Lower lobe of right lung (tissue), 2 donors: ENCODE measurements around the gene CPHXL2. TPM values are rescaled to one million over a fixed set of nuclear protein-coding genes. Genes with fewer than 3 reads are reported as not detected.

Source experiments
- ATAC-seq, 2 donors: fragments of 200-7000 bp; cut with Tn5 transposase; one replicate each; pipeline ENCODE4 v1.9.1; 2020 to 2022; ENCODE audit warnings: mild to moderate bottlenecking in 2 of 2, moderate library complexity in 2 of 2
- DNase-seq: peaks from one replicate; pipeline ENCODE4 v3.0.0-alpha.2; 2020
- H3K27ac ChIP-seq: fragments of 200-600 bp; one replicate; pipeline ENCODE4 v1.8.0; 2022
- H3K27me3 ChIP-seq: fragments of 200-600 bp; one replicate; pipeline ENCODE4 v1.8.0; 2022; ENCODE audit warnings: low read depth
- H3K36me3 ChIP-seq: fragments of 200-600 bp; one replicate; pipeline ENCODE4 v1.8.0; 2022; ENCODE audit warnings: mild to moderate bottlenecking
- H3K4me1 ChIP-seq: fragments of 200-600 bp; one replicate; pipeline ENCODE4 v1.8.0; 2022
- H3K4me3 ChIP-seq: fragments of 200-600 bp; one replicate; pipeline ENCODE4 v1.8.0; 2022; ENCODE audit warnings: mild to moderate bottlenecking
- H3K9me3 ChIP-seq: fragments of 200-600 bp; one replicate; pipeline ENCODE4 v1.8.0; 2022
- CTCF ChIP-seq: fragments of 200-600 bp; IDR thresholded peaks from one replicate; pipeline ENCODE4 v1.8.0; 2022; ENCODE audit warnings: antibody characterized with exemption, mild to moderate bottlenecking
- intact Hi-C: fragments of 100-400 bp; cut with DNase I; formaldehyde crosslinking; loops from one replicate; pipeline ENCODE4 v1.11.0; 2022
- total RNA-seq: library from RNA; stranded (reverse); fragmentation: NEBNext Ultra II Directional; extraction: Animal tissue kit (Norgen Biotek cat#: 25700); gene quantifications from one replicate; pipeline ENCODE4 v1.2.1, GENCODE V29; 2021
- donor health status: DM: no; HTN: yes; CAD: no; lungs with severe emphysema.

Gene CPHXL2
- total RNA-seq, 1 donor from 2014 or later, result not detected

DNA sequence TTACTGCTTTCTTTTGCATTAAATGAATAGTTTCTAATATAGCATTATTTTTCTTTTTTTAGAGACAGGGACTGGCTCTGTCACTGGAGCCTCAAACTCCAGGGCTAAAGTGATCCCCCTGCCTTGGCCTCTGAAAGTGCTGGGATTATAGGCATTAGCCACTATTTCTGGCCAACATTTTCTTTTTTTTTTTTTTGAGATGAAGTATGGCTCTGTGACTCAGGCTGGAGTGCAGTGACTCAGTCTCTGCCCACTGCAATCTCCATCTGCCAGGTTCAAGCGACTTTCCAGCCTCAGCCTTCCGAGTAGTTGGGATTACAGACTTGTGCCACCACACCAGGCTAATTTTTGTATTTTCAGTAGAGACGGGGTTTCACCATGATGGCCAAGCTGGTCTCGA, 26.5 kb upstream of the CPHXL2 start:
- Histone ChIP-seq H3K27ac (no peak overlapping the region), H3K9me3 (no peaks in the 10 kb centered on the region), H3K36me3 (no peaks in the 10 kb centered on the region), H3K4me1 (no peaks in the 10 kb centered on the region), H3K4me3 (no peak overlapping the region), H3K27me3 (no peaks in the 10 kb centered on the region)
- TF ChIP-seq CTCF, result no peak
- DNase-seq (no peak), ATAC-seq (no peak)
- intact Hi-C loops, result no loop called here

DNA sequence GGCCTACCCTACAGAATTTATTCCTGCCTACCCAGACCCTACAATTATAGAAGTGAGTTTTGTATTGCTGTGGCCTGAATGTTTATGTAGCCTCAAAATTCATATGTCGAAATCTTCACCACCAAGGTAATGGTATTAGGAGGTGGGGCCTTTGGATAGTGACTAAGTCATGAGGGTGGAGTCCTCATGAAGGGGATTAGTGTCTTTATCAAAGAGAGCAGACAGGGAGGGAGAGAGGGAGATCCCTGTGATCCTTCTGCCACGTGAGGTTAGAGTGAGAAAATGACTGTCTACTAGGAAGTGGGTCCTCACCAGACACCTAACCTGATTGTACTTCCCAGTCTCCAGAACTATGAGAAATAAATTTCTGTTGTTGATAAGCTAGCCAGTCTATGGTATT, 25.4 kb upstream of the CPHXL2 start:
- Histone ChIP-seq H3K4me1 (no peaks in the 10 kb centered on the region), H3K36me3 (no peaks in the 10 kb centered on the region), H3K4me3 (no peak overlapping the region), H3K27ac (no peak overlapping the region), H3K27me3 (no peaks in the 10 kb centered on the region), H3K9me3 (no peaks in the 10 kb centered on the region)
- no peak for TF ChIP-seq CTCF
- ATAC-seq (no peak), DNase-seq (no peak)
- intact Hi-C loops, result no loop called here

GRCh38 chr16:75701361-75701760, 24.6 kb upstream of the CPHXL2 start, which contains the start of gene DUXB:
Gene DUXB, minus strand, starts transcription at chr16:75701461. Its CDS starts 43 bp downstream, at chr16:75701418.
- H3K9me3 ChIP-seq, result no peaks in the 10 kb centered on the region
- intact Hi-C loops, result no loop called here

GRCh38 chr16:75697571-75697970, 20.8 kb upstream of the CPHXL2 start:
- DNase-seq (no peak), ATAC-seq (no peak)
- no peak overlapping the region for H3K4me3 ChIP-seq
- TF ChIP-seq CTCF, result no peak
- no peak overlapping the region for H3K27ac ChIP-seq
- H3K9me3 ChIP-seq, result no peaks in the 10 kb centered on the region
- intact Hi-C loops, result no loop called here
- H3K4me1 ChIP-seq, result no peaks in the 10 kb centered on the region
- H3K36me3 ChIP-seq, result no peaks in the 10 kb centered on the region
- no peaks in the 10 kb centered on the region for H3K27me3 ChIP-seq

More at GRCh38 chr16:75701361-75701760, 24.6 kb upstream of the CPHXL2 start, which contains the start of gene DUXB:
- TF ChIP-seq CTCF, result no peak
- H3K27ac ChIP-seq, result no peak within 1 kb of the TSS
- DNase-seq (no peak), ATAC-seq (no peak)
- H3K4me3 ChIP-seq, result no peak within 1 kb of the TSS
- no peaks in the 10 kb centered on the region for H3K36me3 ChIP-seq
- no peaks in the 10 kb centered on the region for H3K4me1 ChIP-seq
- no peaks in the 10 kb centered on the region for H3K27me3 ChIP-seq

- intact Hi-C loops, result no loop called here
- ATAC-seq, result no peak
- DNase-seq, result no peak
- Histone ChIP-seq H3K9me3 (no peaks in the 10 kb centered on the region), H3K27me3 (no peaks in the 10 kb centered on the region), H3K4me3 (no peak overlapping the region), H3K4me1 (no peaks in the 10 kb centered on the region), H3K36me3 (no peaks in the 10 kb centered on the region), H3K27ac (no peak overlapping the region)
- no peak for TF ChIP-seq CTCF
Observed at GRCh38 chr16:75695708-75696107, 18.9 kb upstream of the CPHXL2 start.

- Histone ChIP-seq H3K27me3 (no peaks in the 10 kb centered on the region), H3K9me3 (no peaks in the 10 kb centered on the region), H3K4me1 (no peaks in the 10 kb centered on the region), H3K4me3 (no peak overlapping the region), H3K27ac (no peak overlapping the region), H3K36me3 (no peaks in the 10 kb centered on the region)
- intact Hi-C loops, result no loop called here
- no peak for TF ChIP-seq CTCF
- DNase-seq (no peak), ATAC-seq (no peak)
Observed at GRCh38 chr16:75687361-75687760, 10.6 kb upstream of the CPHXL2 start.
